Hypothalamus (tissue), 51 donors: ENCODE results near the gene MRPL52.
A peak's percentile ranks its signal among the peaks of the same experiment; 100 is the strongest.
"Not testable (repeated sequence)": the region's sequence is repeated elsewhere in the genome, so short reads cannot be mapped to it uniquely, and the experiment has no call there.

Experiments used
- DNase-seq, 51 donors: peaks; one replicate each; lab custom pipeline; 2025; lab: John Stamatoyannopoulos, UW

Gene MRPL52

GRCh38 chr14:22808388-22809209 is 21.1 kb upstream of the MRPL52 start:
- no peak for DNase-seq

- DNase-seq, result no peak
Measured at GRCh38 chr14:22811722-22812121, 18.0 kb upstream of the MRPL52 start.

GRCh38 chr14:22812744-22813143 is 16.9 kb upstream of the MRPL52 start:
- DNase-seq, result no peak

GRCh38 chr14:22813145-22813544 is 16.5 kb upstream of the MRPL52 start:
- DNase-seq, result no peak

- DNase-seq, result no peak
Measured at GRCh38 chr14:22814373-22814772, 15.3 kb upstream of the MRPL52 start.

GRCh38 chr14:22814941-22815713 is 14.6 kb upstream of the MRPL52 start, which contains the start of gene SLC7A7:
Gene SLC7A7 (minus strand): TSS chr14:22815435. CDS start chr14:22813398, 2,037 bp downstream.
- no peak for DNase-seq

GRCh38 chr14:22819151-22819988 is 10.3 kb upstream of the MRPL52 start:
- peak in 6 of 51 donors; percentile 5 to 24 (median 16) for DNase-seq

GRCh38 chr14:22820731-22821130 is 9.0 kb upstream of the MRPL52 start:
- DNase-seq, result no peak

GRCh38 chr14:22821193-22822015 is 8.3 kb upstream of the MRPL52 start:
- no peak for DNase-seq

- no peak for DNase-seq
Measured at GRCh38 chr14:22822016-22822570, 7.6 kb upstream of the MRPL52 start.

- peak in 42 of 51 donors; percentile 15 to 77 (median 55) for DNase-seq
Measured at GRCh38 chr14:22822571-22823098, 7.1 kb upstream of the MRPL52 start.

- no peak for DNase-seq
Measured at GRCh38 chr14:22824711-22825359, 4.9 kb upstream of the MRPL52 start.

- not testable (repeated sequence) for DNase-seq
Measured at GRCh38 chr14:22829076-22829660, 519 bp upstream of the MRPL52 start.

- no peak for DNase-seq
Measured at GRCh38 chr14:22830443-22831010, 840 bp downstream of the MRPL52 start.

GRCh38 chr14:22835505-22835904 is 5.8 kb downstream of the MRPL52 start:
- DNase-seq, result no peak

GRCh38 chr14:22836301-22837113 is 6.8 kb downstream of the MRPL52 start, which contains the start of gene MMP14:
Gene MMP14 (plus strand): TSS chr14:22836585. CDS start chr14:22836818, 233 bp downstream.
- DNase-seq, result peak in 8 of 51 donors; percentile 12 to 54 (median 24)
